IMR-90 (cell line): ENCODE data around the gene PCID2. TPM values are rescaled to one million over a fixed set of nuclear protein-coding genes. Genes with fewer than 3 reads are reported as not detected.

ENCODE experiments used
- ATAC-seq: fragments of 200-7000 bp; cut with Tn5 transposase; 2 replicates; pipeline ENCODE4 v1.9.1; 2020; ENCODE audit warnings: low read depth, mild to moderate bottlenecking, moderate library complexity
- BruUV-seq: library from RNA; stranded (reverse); fragments of 400-500 nt; replicated peaks from 2 replicates; lab custom pipeline; 2021; lab: Mats Ljungman, UMichigan
- CTCF ChIA-PET: fragments of 300-600 bp; formaldehyde crosslinking; extraction: SDS; loops from one replicate; lab custom pipeline; 2021; ENCODE audit warnings: antibody characterized with exemption; lab: Yijun Ruan, JAX
- POLR2A ChIA-PET: fragments of 300-600 bp; sonication (Branson Sonifier 250); formaldehyde crosslinking; loops from one replicate; lab custom pipeline; 2022; ENCODE audit warnings: antibody characterized with exemption; ENCODE audit not compliant: unreplicated experiment; lab: Charles Lee
- DNase-seq: peaks from one replicate; pipeline ENCODE4 v3.0.0; 2013
- H2AFZ ChIP-seq: replicated peaks from 2 replicates; pipeline ENCODE3; 2013; ENCODE audit warnings: low read length, mild to moderate bottlenecking; ENCODE audit not compliant: poor library complexity
- H2AK5ac ChIP-seq: 2 replicates; pipeline ENCODE4 v1.6.1; 2013; ENCODE audit warnings: low read depth, low read length, inconsistent platforms
- H2AK9ac ChIP-seq: replicated peaks from 2 replicates; pipeline ENCODE3; 2013; ENCODE audit warnings: mild to moderate bottlenecking, low read depth, low read length, moderate library complexity; ENCODE audit not compliant: poor library complexity
- H2BK120ac ChIP-seq: 2 replicates; pipeline ENCODE4 v1.6.1; 2013; ENCODE audit warnings: low read depth, low read length, inconsistent platforms
- H2BK15ac ChIP-seq: 3 replicates; pipeline ENCODE4 v1.6.1; 2013; ENCODE audit warnings: low read depth, low read length, inconsistent platforms
- H2BK20ac ChIP-seq: 2 replicates; pipeline ENCODE4 v1.6.1; 2013; ENCODE audit warnings: low read depth, mild to moderate bottlenecking, inconsistent platforms, low read length, moderate library complexity
- H2BK5ac ChIP-seq: 2 replicates; pipeline ENCODE4 v1.6.1; 2013; ENCODE audit warnings: mild to moderate bottlenecking, low read depth, low read length, inconsistent platforms; ENCODE audit not compliant: poor library complexity, severe bottlenecking
- H3K14ac ChIP-seq: replicated peaks from 2 replicates; pipeline ENCODE4 v1.6.1; 2013; ENCODE audit warnings: low read depth, low read length, inconsistent platforms
- H3K18ac ChIP-seq: 2 replicates; pipeline ENCODE4 v1.6.1; 2013; ENCODE audit warnings: low read depth, low read length, control low read depth
- H3K23ac ChIP-seq: 2 replicates; pipeline ENCODE4 v1.6.1; 2013; ENCODE audit warnings: low read depth, low read length, inconsistent platforms
- H3K27ac ChIP-seq: 2 replicates; pipeline ENCODE4 v1.5.1; 2013; ENCODE audit warnings: mild to moderate bottlenecking, control low read depth, low read length; ENCODE audit not compliant: insufficient read depth
- H3K27me3 ChIP-seq: 2 replicates; pipeline ENCODE4 v1.6.1; 2013; ENCODE audit warnings: low read length; ENCODE audit not compliant: control insufficient read depth, insufficient read depth
- H3K36me3 ChIP-seq: 2 replicates; pipeline ENCODE4 v1.6.1; 2013; ENCODE audit warnings: low read length, mixed read lengths; ENCODE audit not compliant: control insufficient read depth, insufficient read depth
- H3K4ac ChIP-seq: 2 replicates; pipeline ENCODE4 v1.6.1; 2013; ENCODE audit warnings: low read depth, low read length, inconsistent platforms
- H3K4me1 ChIP-seq: 2 replicates; pipeline ENCODE4 v1.6.1; 2013; ENCODE audit warnings: low read length, mixed read lengths; ENCODE audit not compliant: control insufficient read depth, insufficient read depth
- H3K4me2 ChIP-seq: 2 replicates; pipeline ENCODE4 v1.6.1; 2013; ENCODE audit warnings: low read depth, mild to moderate bottlenecking, control low read depth, low read length, moderate library complexity
- H3K4me3 ChIP-seq: 2 replicates; pipeline ENCODE4 v1.5.1; 2013; ENCODE audit warnings: low read depth, mild to moderate bottlenecking, control low read depth, low read length, moderate library complexity; ENCODE audit not compliant: insufficient read depth
- H3K56ac ChIP-seq: 2 replicates; pipeline ENCODE4 v1.6.1; 2013; ENCODE audit warnings: low read length, inconsistent platforms; ENCODE audit not compliant: insufficient read depth; ENCODE audit errors: extremely low read depth
- H3K79me1 ChIP-seq, 2 experiments: 2 replicates each; pipeline ENCODE4 v1.6.1; 2013; ENCODE audit warnings: low read length in 2 of 2, inconsistent platforms in 1 of 2, low read depth in 1 of 2
- H3K9ac ChIP-seq: 2 replicates; pipeline ENCODE4 v1.6.1; 2013; ENCODE audit warnings: low read depth, low read length, control low read depth
- H3K9me1 ChIP-seq: 2 replicates; pipeline ENCODE4 v1.6.1; 2013; ENCODE audit warnings: low read length, inconsistent platforms; ENCODE audit not compliant: insufficient read depth
- H3K9me3 ChIP-seq: 2 replicates; pipeline ENCODE4 v1.6.1; 2013; ENCODE audit warnings: low read length; ENCODE audit not compliant: control insufficient read depth, insufficient read depth
- H4K20me1 ChIP-seq: 2 replicates; pipeline ENCODE4 v1.6.1; 2013; ENCODE audit warnings: low read length, inconsistent platforms; ENCODE audit not compliant: insufficient read depth
- H4K5ac ChIP-seq: 2 replicates; pipeline ENCODE4 v1.6.1; 2013; ENCODE audit warnings: mild to moderate bottlenecking, low read depth, low read length, control low read depth
- H4K8ac ChIP-seq, 2 experiments: 2 replicates each; pipeline ENCODE4 v1.6.1; 2013; ENCODE audit warnings: low read depth in 2 of 2, low read length in 2 of 2, control low read depth in 1 of 2, inconsistent platforms in 1 of 2
- H4K91ac ChIP-seq: 2 replicates; pipeline ENCODE4 v1.6.1; 2013; ENCODE audit warnings: low read depth, low read length, inconsistent platforms; ENCODE audit not compliant: insufficient read depth
- BHLHE40 ChIP-seq: fragments of 150-350 bp; IDR thresholded peaks from 2 replicates; pipeline ENCODE4 v1.6.1; 2016; ENCODE audit warnings: mild to moderate bottlenecking, low read depth, low read length
- CEBPB ChIP-seq: IDR thresholded peaks from 2 replicates; pipeline ENCODE4 v1.6.1; 2012; ENCODE audit warnings: low read depth, low read length, improper control_type of control experiment
- CHD1 ChIP-seq: IDR thresholded peaks from 2 replicates; pipeline ENCODE4 v1.6.1; 2012; ENCODE audit warnings: low read depth, low read length, improper control_type of control experiment
- FOS ChIP-seq: fragments of 150-350 bp; IDR thresholded peaks from 2 replicates; pipeline ENCODE4 v1.6.1; 2016; ENCODE audit warnings: low read depth, low read length
- MAFK ChIP-seq: IDR thresholded peaks from 2 replicates; pipeline ENCODE4 v1.6.1; 2012; ENCODE audit warnings: low read depth, low read length, improper control_type of control experiment
- NFE2L2 ChIP-seq: fragments of 150-350 bp; IDR thresholded peaks from 2 replicates; pipeline ENCODE4 v1.6.1; 2016; ENCODE audit warnings: low read depth, mild to moderate bottlenecking, low read length
- POLR2A ChIP-seq: IDR thresholded peaks from 2 replicates; pipeline ENCODE4 v1.6.1; 2012; ENCODE audit warnings: mild to moderate bottlenecking, low read depth, low read length
- RAD21 ChIP-seq: IDR thresholded peaks from 2 replicates; pipeline ENCODE4 v1.6.1; 2012; ENCODE audit warnings: low read length, improper control_type of control experiment
- RCOR1 ChIP-seq: IDR thresholded peaks from 2 replicates; pipeline ENCODE4 v1.6.1; 2012; ENCODE audit warnings: mild to moderate bottlenecking, low read length, improper control_type of control experiment; ENCODE audit not compliant: insufficient replicate concordance
- RFX5 ChIP-seq: IDR thresholded peaks from 2 replicates; pipeline ENCODE4 v1.8.0; 2012; ENCODE audit warnings: low read depth, mild to moderate bottlenecking, low read length, moderate library complexity
- WGBS, 2 experiments: methylation state at CpG; one replicate each; pipeline versions ENCODE4 v1.1.5 to v1.1.7; 2013; ENCODE audit warnings: missing lambda C conversion rate in 2 of 2; ENCODE audit not compliant: insufficient read length in 1 of 2; ENCODE audit errors: extremely low coverage in 2 of 2; 5-methylcytosine and 5-hydroxymethylcytosine counted together
- dilution Hi-C: fragments of 300-500 bp; cut with HindIII; formaldehyde crosslinking; loops from one replicate; pipeline ENCODE4 v1.14.3; 2018; ENCODE audit warnings: low sequenced_read_pairs; ENCODE audit not compliant: unreplicated experiment
- in situ Hi-C: fragments of 300-500 bp; cut with MboI; formaldehyde crosslinking; loops from 3 replicates; pipeline ENCODE4 v1.14.3; 2019; ENCODE audit warnings: low sequenced_read_pairs, inconsistent platforms, mixed read lengths
- intact Hi-C: fragments of 100-400 bp; cut with micrococcal nuclease; formaldehyde crosslinking; loops from 2 replicates; pipeline ENCODE4 v1.10.0; 2022
- polyA plus RNA-seq, 3 experiments: library from polyadenylated mRNA; depleted of rRNA; stranded (reverse); fragments of >200 nt; gene quantifications; 2 replicates each; pipeline ENCODE4 v1.2.3, GENCODE V29; 2012; ENCODE audit warnings: low replicate concordance in 1 of 3
- total RNA-seq: library from RNA; depleted of rRNA; stranded (reverse); fragments of >200 nt; gene quantifications from 2 replicates; pipeline ENCODE4 v1.2.3, GENCODE V29; 2012
- TF ChIP-seq, protein P1 (sequence below): fragments of 150-350 bp; IDR thresholded peaks from 2 replicates; pipeline ENCODE4 v1.6.1; 2016; ENCODE audit warnings: low read depth, mild to moderate bottlenecking, low read length, moderate library complexity, borderline replicate concordance
- TF ChIP-seq, protein P2 (sequence below): conservative IDR thresholded peaks from 2 replicates; pipeline ENCODE4 v1.5.1; 2012; ENCODE audit warnings: mild to moderate bottlenecking, low read depth, low read length, improper control_type of control experiment

Gene PCID2
- total and polyA plus RNA-seq, 2 of the 4 experiments (the other 2 are of a cell fraction): 83.5 to 90.9 TPM

- TF ChIP-seq RCOR1 (no peak), NFE2L2 (no peak), CEBPB (no peak), FOS (no peak), RAD21 (no peak), RFX5 (no peak), MAFK (no peak), BHLHE40 (no peak), POLR2A (no peak), CHD1 (no peak)
- TF ChIP-seq, protein P1, sequence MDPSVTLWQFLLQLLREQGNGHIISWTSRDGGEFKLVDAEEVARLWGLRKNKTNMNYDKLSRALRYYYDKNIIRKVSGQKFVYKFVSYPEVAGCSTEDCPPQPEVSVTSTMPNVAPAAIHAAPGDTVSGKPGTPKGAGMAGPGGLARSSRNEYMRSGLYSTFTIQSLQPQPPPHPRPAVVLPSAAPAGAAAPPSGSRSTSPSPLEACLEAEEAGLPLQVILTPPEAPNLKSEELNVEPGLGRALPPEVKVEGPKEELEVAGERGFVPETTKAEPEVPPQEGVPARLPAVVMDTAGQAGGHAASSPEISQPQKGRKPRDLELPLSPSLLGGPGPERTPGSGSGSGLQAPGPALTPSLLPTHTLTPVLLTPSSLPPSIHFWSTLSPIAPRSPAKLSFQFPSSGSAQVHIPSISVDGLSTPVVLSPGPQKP: no peak
- TF ChIP-seq, protein P2, sequence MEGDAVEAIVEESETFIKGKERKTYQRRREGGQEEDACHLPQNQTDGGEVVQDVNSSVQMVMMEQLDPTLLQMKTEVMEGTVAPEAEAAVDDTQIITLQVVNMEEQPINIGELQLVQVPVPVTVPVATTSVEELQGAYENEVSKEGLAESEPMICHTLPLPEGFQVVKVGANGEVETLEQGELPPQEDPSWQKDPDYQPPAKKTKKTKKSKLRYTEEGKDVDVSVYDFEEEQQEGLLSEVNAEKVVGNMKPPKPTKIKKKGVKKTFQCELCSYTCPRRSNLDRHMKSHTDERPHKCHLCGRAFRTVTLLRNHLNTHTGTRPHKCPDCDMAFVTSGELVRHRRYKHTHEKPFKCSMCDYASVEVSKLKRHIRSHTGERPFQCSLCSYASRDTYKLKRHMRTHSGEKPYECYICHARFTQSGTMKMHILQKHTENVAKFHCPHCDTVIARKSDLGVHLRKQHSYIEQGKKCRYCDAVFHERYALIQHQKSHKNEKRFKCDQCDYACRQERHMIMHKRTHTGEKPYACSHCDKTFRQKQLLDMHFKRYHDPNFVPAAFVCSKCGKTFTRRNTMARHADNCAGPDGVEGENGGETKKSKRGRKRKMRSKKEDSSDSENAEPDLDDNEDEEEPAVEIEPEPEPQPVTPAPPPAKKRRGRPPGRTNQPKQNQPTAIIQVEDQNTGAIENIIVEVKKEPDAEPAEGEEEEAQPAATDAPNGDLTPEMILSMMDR: no peak
- H3K56ac ChIP-seq: peak overlapping the region; percentile 98
- ChIA-PET POLR2A (interaction anchor here (1.2 kb wide), 1 partner anchor 29 kb away, joined by 3 read pairs; no protein-coding TSS in a partner anchor), CTCF (interaction anchor here (0.6 to 0.8 kb wide), 3 partner anchors 9 to 319 kb away, joined by 3 to 4 read pairs (median 3); no protein-coding TSS in a partner anchor)
- in situ Hi-C loops: no loop called here
- peak overlapping the region; percentile 99 for H3K4ac ChIP-seq
- peak overlapping the region; percentile 100 for H3K18ac ChIP-seq
- peak overlapping the region; percentile 99 for H3K14ac ChIP-seq
- peak overlapping the region; percentile 85 for H3K9ac ChIP-seq
- peak overlapping the region; percentile 99 for H3K23ac ChIP-seq
- H4K5ac ChIP-seq: peak overlapping the region; percentile 99
- peak overlapping the region; percentile 98 for H3K27ac ChIP-seq
- no peaks in the 10 kb centered on the region for H3K27me3 ChIP-seq
- peak overlapping the region; percentile 99 for H2BK120ac ChIP-seq
- intact Hi-C loops: loop anchor here (1.0 to 2.0 kb wide), 3 partner anchors 8 to 38 kb away; partner anchors contain the start of genes CUL4A and PCID2
- H3K9me3 ChIP-seq: no peaks in the 10 kb centered on the region
- no CpG with 5 or more reads among the region's 3 CpGs for WGBS, 2 experiments
- BruUV-seq: no TSS peak
- ATAC-seq: no peak
- peak overlapping the region; percentile 98 for H2BK20ac ChIP-seq
- dilution Hi-C loops: no loop called here
- H2BK5ac ChIP-seq: peak overlapping the region; percentile 100
- H3K4me2 ChIP-seq: peak overlapping the region; percentile 69
- H3K9me1 ChIP-seq: peaks cover 13% of the 10 kb centered on the region
- H3K36me3 ChIP-seq: peaks cover 52% of the 10 kb centered on the region
- no peaks in the 10 kb centered on the region for H4K20me1 ChIP-seq
- H2AK9ac ChIP-seq: peak overlapping the region; percentile 81
- H3K4me3 ChIP-seq: no peak overlapping the region
- peak overlapping the region; percentile 99 for H4K91ac ChIP-seq
- peaks cover 17 to 60% of the 10 kb centered on the region in 2 experiments; a peak in 3 of 4 replicates for H3K79me1 ChIP-seq
- H2AFZ ChIP-seq: no peak overlapping the region
- H2AK5ac ChIP-seq: peak overlapping the region; percentile 99
- DNase-seq: no peak
- peak overlapping the region; percentile 99; the same call in 2 of the 3 replicates for H2BK15ac ChIP-seq
- H3K4me1 ChIP-seq: peaks cover 18% of the 10 kb centered on the region
- peak overlapping the region; percentile 94 to 97 for H4K8ac ChIP-seq
These were observed 29.6 kb downstream of the PCID2 start for GRCh38 chr13:113178896-113179167.
